Erythroblast (primary cell): Measurements from ENCODE around the gene QRFPR.
"Not testable (repeated sequence)": the region's sequence is repeated elsewhere in the genome, so short reads cannot be mapped to it uniquely, and the experiment has no call there.

ENCODE experiments used
- DNase-seq, 2 experiments: peaks; one replicate each; lab custom pipeline; 2025; lab: John Stamatoyannopoulos, UW
- GATA1 ChIP-seq: IDR thresholded peaks from 2 replicates; pipeline ENCODE4 v1.6.1; 2011; ENCODE audit warnings: low read depth, mild to moderate bottlenecking, control low read depth, low read length, moderate library complexity
- POLR2A ChIP-seq: IDR thresholded peaks from 2 replicates; pipeline ENCODE4 v1.6.1; 2011; ENCODE audit warnings: mild to moderate bottlenecking, low read length

Gene QRFPR

DNA sequence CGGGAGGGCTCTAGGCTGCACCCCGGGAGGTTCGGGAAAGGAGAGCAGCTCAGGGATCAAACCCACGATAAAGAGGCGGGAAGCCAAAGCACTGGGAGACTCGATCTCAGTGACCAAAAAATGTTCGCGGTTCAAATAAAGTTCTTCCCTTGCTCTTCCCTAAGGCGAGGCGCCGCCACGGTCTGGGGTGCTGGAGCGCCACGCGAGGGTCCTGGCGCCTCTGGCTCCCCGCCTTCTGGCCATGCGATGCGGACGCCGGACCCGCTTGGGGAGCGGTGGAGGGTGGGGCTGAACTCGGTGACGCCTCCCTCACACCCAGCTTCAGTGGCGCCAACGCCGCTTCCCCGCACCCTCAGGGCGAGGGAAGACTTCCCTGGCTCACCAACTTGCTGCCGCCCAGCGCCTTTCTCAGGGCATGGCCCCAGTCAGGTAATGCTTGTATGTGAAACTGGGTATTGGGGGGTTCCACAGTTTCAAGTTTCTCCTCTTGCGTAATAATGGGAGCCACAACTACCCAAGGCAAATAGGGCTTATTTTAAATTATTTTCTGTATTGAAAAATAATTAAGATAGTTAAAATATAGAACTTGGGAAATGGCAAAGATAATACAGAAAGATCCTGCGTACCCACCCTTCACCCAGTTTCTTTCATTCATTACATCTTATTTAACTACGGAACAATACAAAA lies at the start of gene QRFPR:
QRFPR (minus strand) TSS at position 243 of the 687 bp plus-strand sequence. CDS start 371 bp downstream, outside the sequence.
- peak in 1 of 2 experiments; percentile 1 for DNase-seq
- TF ChIP-seq GATA1: no peak
- no peak for TF ChIP-seq POLR2A

DNA sequence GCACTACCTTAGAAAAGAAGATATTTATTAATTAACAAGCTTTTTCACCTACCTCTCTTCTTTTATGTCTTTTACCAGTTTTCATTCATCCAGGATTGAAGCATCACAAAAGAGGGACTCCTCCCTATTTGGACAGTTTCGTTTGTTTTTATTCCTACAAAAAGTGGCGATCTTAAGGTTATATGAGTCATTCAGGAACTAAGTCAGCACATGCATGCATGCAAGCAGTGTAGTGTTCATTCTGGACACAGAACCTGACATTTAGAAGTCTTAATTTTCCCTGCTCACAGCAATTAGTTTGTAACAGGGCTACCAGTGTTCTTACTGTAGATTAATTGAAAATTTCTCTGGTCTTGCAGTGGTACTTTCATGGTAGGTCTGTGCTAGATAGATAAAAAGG lies 47.9 kb upstream of the QRFPR start:
- TF ChIP-seq GATA1 (no peak), POLR2A (no peak)
- no peak for DNase-seq

DNA sequence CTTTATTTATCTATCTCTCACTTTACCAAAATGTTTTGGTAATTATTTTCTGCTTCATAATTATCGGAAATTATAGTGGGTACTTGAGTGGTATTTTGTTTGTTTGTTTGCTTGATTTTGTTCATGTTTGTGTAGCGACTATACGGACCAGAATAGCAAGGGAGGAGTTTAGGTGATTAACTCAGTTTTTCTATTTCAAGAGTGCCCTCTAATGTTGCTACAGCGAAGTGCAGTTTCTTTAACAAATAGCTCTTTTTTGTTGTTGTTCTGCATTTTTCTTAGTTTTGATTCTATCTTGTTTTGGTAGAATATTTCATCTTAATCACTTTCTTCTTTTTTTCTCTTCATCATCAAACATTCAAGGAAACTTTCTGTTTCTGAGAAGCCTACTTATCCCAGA lies 40.8 kb upstream of the QRFPR start:
- no peak for TF ChIP-seq POLR2A
- TF ChIP-seq GATA1: no peak
- peak in 1 of 2 experiments; percentile 5 for DNase-seq

DNA sequence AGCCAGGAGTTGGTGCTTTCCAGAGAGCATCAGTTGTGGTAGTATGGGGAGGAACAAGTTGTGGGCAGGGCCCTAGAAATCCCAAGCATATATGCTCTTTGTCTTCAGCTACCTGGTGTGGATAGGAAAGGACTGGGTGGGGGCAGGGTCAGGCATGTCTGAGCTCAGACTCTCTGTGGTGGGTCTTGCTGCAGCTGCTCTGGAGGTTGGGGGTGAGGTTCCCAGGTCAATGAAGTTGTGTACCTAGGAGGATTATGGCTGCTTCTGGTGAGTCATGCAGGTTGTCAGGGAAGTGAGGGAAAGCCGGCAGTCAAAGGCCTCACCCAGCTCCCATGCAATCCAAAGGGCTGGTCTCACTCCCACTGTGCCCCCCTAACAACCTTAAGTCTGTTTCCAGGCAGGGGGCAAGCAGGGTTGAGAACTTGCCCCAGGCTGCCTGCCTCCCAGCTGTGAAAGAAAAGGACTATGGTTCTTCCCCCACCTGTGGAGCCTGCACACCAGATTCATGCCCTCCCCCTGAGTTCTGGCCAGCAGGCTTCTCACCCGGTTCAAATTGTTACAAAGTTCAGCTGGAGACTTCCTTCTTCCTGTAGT lies 30.4 kb upstream of the QRFPR start:
- TF ChIP-seq POLR2A (no peak), GATA1 (no peak)

DNA sequence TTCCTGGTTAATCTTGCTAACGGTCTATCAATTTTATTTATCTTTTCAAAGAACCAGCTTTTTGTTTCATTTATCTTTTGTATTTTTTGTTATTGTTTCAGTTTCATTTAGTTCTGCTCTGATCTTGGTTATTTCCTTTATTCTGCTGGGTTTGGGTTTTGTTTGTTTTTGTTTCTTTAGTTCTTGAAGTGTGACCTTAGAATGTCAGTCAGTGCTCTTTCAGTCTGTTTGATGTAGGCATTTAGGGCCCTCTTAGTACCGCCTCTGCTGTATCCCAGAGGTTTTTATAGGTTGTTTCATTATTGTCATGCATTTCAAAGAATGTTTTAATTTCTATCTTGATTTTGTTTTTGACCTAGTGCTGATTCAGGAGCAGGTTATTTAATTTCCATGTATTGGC lies 27.7 kb upstream of the QRFPR start:
- DNase-seq: not testable (repeated sequence)

More for the DNA sequence above, 30.4 kb upstream of the QRFPR start:
- DNase-seq: no peak

DNA sequence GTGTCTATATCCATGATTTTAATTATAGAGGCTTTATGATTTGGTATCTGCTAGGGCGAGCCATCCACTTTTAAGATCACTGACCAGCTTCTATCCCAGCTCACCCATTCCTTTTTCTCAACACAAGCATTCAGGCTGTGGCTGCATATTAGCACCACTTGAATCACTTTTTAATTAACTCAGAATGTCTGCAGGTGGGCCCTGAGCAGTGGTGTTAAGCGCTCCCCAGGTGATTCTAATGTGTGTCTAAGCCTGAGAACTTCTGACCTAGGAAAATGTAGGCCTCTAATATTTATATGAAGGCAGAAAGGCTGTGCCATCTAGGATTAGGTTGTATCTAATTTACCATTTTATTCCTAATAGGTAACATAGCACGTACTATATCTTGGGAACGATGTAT lies 19.8 kb upstream of the QRFPR start:
- TF ChIP-seq POLR2A (no peak), GATA1 (no peak)
- no peak for DNase-seq

DNA sequence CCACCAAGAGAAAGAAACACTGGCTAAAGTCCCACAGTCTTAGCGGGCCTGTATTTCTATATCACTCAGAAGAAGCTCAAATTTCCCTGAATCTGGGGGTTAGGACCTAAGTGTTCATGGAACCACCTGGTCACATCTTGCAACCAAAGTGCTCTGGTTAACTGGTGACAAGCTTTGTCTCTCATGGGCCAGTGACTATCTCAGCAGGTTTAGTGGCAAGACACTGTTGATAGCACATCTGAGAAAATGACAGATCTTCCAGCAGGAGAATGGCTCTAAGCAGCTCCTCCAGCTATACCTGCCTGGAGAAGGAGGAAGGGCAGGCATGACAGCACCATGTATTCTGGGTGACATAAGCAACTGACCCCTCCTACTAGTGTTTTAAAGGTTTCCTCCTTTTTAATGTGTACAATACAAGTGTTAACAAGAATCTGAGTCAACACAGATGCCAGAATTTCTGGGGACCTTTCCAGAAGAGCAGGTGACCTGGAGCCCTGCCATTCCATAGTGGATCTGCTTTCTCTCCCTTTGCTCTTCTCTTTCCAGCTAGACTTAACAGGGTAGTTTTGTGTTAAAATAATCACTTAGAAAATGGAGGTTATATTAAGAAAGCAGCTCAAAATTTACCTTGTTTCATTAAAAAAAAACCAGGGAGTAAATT lies 17.3 kb upstream of the QRFPR start:
- no peak for TF ChIP-seq GATA1
- TF ChIP-seq POLR2A: no peak
- DNase-seq: no peak

DNA sequence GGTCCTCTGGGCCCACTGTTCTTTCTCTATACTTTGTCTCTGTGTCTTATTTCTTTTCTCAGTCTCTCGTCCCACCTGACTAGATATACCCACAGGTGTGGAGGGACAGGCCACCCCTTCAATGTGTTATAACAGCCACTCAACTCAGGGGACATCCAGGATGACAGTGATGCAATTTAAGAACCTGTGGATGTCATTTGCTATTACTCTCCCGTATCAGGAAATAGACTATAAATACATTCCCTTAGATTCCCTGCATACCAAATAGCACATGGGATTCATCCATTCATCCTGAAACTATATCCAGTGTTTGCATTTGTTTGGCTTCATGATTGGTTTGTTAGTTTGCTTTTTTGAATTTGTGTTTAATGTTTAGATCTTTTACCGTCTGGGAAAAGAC lies 16.6 kb upstream of the QRFPR start:
- TF ChIP-seq POLR2A (no peak), GATA1 (no peak)
- no peak for DNase-seq

DNA sequence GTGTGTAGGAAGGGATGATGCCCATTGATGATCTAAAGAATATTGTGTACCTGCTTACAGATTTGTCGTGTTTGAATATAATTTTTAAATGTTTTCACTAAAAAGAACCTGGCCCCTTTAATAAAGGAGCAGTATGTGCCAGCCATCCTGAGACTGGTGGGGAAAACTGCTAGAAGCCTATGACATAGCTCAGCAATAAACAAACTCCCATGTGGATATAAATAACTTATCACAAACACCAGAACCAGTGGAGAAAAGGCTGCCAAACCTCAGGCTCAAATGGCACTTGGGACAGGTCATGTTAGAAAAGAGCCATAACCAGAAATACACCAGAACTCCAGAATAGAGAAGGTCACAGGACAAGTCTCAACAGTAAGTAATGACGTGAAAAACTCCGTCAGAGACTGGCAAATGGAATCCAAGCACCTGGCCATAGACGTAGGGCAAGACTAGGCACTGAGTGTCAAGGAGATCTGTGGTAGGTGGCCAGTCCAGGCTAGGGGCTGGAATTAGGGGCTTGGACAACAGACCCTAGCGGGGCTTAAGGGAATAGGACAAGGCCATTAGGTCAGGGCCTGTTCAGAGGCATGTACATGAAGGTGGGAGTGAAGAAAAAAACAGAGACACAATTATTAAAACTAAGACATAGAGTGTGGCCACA lies 11.7 kb upstream of the QRFPR start:
- no peak for TF ChIP-seq GATA1
- TF ChIP-seq POLR2A: no peak

DNA sequence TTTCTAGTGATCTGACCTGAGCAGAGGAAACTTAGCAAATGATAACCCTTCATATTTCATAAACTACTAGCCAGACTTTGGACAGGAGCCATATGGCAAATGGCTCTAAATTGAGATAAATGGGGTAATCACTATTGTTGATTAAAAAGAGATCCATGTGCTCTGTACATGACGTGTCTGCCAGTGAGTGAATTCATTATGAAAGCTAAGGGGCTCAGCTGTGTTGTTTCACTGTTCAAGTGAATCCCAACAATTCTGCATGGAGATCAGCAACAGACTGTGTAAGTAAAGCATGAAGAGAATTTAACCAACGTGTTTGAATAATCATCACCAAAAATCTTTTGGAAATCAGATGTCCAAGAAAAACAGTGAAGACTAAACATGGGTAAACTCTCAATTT lies 9.5 kb upstream of the QRFPR start:
- no peak for DNase-seq
- TF ChIP-seq GATA1 (no peak), POLR2A (no peak)

More for the DNA sequence above, 11.7 kb upstream of the QRFPR start:
- no peak for DNase-seq

DNA sequence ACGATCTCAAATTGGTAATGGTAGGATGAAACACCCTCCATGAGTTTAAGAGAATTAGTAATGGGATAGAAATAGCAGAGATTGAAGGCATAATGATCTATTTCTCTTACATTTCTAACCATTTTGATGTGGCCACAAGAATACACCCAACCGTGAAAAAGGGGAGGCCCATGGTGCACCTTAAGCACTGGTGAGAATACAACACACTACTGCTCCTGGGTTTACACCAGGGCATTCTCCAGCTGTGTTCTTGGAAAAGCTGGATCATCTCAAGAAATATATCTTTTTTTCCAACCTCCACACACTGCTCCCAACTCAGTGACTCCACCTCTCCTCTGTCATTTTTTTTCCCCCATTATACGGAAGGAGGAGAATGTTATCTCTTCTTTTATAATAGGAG lies 1.5 kb downstream of the QRFPR start:
- TF ChIP-seq GATA1 (no peak), POLR2A (no peak)
- DNase-seq: no peak

DNA sequence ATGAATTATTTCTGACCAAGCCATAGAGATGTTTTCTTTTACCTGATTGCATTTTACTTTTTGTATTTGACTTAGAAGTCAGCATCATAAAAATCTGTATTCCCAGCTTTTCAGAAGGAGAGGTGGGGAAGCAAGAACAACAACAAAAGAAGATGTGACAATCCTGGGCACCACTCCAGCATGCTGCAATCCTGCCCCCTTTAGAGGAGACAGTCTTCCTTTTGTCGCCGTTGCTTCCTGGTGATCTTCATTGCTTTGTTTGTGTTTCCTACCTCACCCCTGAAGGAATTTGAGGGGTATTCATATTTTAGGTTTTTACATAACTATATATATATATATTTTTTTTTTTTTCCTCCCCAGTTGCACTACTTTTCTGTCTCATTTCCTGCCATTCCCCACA lies 3.7 kb downstream of the QRFPR start:
- TF ChIP-seq POLR2A: no peak
- TF ChIP-seq GATA1: no peak
- DNase-seq: no peak

DNA sequence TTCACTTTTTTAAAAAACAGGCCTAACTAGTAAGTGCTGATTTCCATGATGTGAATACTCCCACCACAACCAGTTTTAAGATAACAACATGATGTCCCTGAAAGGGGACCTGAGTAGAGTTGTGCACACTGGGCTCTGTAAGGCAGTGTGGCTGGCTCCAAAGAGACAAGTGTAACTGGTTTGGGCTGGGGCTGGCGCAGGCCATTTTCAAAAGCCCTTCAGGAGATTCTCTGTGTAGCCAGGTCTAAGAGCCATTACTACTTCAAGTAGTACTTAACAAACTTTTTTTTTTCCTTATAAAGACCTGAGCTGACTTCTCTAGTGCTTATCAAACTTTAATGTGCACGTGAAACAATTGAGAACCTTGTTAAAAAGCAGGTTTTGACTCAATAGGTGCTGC lies 4.3 kb downstream of the QRFPR start:
- TF ChIP-seq POLR2A (no peak), GATA1 (no peak)

DNA sequence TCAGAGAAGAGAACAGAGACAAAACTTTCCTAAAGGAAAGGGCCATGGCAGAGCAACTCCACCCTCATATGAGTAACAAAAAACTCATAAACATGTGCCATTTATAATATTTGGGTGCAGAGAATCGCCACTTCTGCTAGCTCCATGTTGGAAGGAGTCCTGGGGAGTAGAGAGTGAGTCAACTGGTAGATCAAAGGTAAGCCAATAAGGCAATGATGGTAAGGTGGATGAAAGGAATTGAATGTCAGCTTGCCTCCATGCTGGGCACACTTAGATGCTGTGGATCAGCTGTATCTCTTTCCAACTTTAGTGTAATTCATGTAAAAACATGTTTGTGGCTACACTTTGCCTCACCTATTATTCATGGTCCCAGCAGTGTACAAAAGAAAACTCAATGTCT lies 4.7 kb downstream of the QRFPR start:
- DNase-seq: no peak
- no peak for TF ChIP-seq POLR2A
- TF ChIP-seq GATA1: no peak

More for the DNA sequence above, 4.3 kb downstream of the QRFPR start:
- DNase-seq: no peak

DNA sequence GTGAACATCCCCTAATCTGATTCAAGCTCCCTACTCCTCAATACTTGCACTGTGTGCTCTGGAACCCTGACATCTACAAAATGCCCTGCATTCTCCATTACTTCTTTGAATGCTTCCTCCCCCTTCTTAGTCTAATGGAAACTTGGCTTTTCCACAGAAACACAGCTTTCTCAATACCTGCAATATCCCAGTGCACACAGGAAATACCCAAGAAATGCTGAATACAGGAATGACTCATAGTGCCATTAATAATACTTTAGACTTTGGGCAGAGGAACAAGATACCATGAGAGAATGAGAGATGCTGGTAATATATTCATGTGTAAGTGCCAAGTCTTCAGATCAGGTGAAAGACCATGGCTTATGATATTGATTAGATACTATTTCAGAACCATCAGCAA lies 5.6 kb downstream of the QRFPR start:
- no peak for DNase-seq
- TF ChIP-seq GATA1 (no peak), POLR2A (no peak)
